IMR-90 (cell line): ENCODE data around the gene ERCC5.

Experiments
- CEBPB ChIP-seq: IDR thresholded peaks from 2 replicates; pipeline ENCODE4 v1.6.1; 2012; ENCODE audit warnings: low read depth, low read length, improper control_type of control experiment
- CHD1 ChIP-seq: IDR thresholded peaks from 2 replicates; pipeline ENCODE4 v1.6.1; 2012; ENCODE audit warnings: low read depth, low read length, improper control_type of control experiment
- CTCF ChIP-seq: conservative IDR thresholded peaks from 2 replicates; pipeline ENCODE4 v1.5.1; 2012; ENCODE audit warnings: mild to moderate bottlenecking, low read depth, low read length, improper control_type of control experiment
- ELK1 ChIP-seq: fragments of 150-350 bp; IDR thresholded peaks from 2 replicates; pipeline ENCODE4 v1.6.1; 2016; ENCODE audit warnings: low read depth, mild to moderate bottlenecking, low read length, moderate library complexity, borderline replicate concordance
- FOS ChIP-seq: fragments of 150-350 bp; IDR thresholded peaks from 2 replicates; pipeline ENCODE4 v1.6.1; 2016; ENCODE audit warnings: low read depth, low read length
- MAFK ChIP-seq: IDR thresholded peaks from 2 replicates; pipeline ENCODE4 v1.6.1; 2012; ENCODE audit warnings: low read depth, low read length, improper control_type of control experiment
- MAZ ChIP-seq: IDR thresholded peaks from 2 replicates; pipeline ENCODE4 v1.6.1; 2012; ENCODE audit warnings: low read depth, mild to moderate bottlenecking, low read length, improper control_type of control experiment, moderate library complexity, borderline replicate concordance
- NFE2L2 ChIP-seq: fragments of 150-350 bp; IDR thresholded peaks from 2 replicates; pipeline ENCODE4 v1.6.1; 2016; ENCODE audit warnings: low read depth, mild to moderate bottlenecking, low read length
- POLR2A ChIP-seq: IDR thresholded peaks from 2 replicates; pipeline ENCODE4 v1.6.1; 2012; ENCODE audit warnings: mild to moderate bottlenecking, low read depth, low read length
- RAD21 ChIP-seq: IDR thresholded peaks from 2 replicates; pipeline ENCODE4 v1.6.1; 2012; ENCODE audit warnings: low read length, improper control_type of control experiment
- RCOR1 ChIP-seq: IDR thresholded peaks from 2 replicates; pipeline ENCODE4 v1.6.1; 2012; ENCODE audit warnings: mild to moderate bottlenecking, low read length, improper control_type of control experiment; ENCODE audit not compliant: insufficient replicate concordance
- SMC3 ChIP-seq: fragments of 150-350 bp; IDR thresholded peaks from 2 replicates; pipeline ENCODE4 v1.6.1; 2016; ENCODE audit warnings: low read depth, mild to moderate bottlenecking, antibody characterized with exemption, low read length, moderate library complexity
- USF2 ChIP-seq: fragments of 150-350 bp; IDR thresholded peaks from 2 replicates; pipeline ENCODE4 v1.6.1; 2017; ENCODE audit warnings: mild to moderate bottlenecking, antibody characterized with exemption, low read length, low read depth

GRCh38 chr13:102846261-102847015, 606 bp downstream of the ERCC5 start:
- no peak for TF ChIP-seq MAZ
- no peak for TF ChIP-seq CTCF
- TF ChIP-seq FOS, result no peak
- TF ChIP-seq SMC3, result no peak
- no peak for TF ChIP-seq NFE2L2
- TF ChIP-seq RAD21, result no peak
- no peak for TF ChIP-seq MAFK
- TF ChIP-seq ELK1, result no peak
- peak; percentile 78 for TF ChIP-seq CEBPB
- no peak for TF ChIP-seq POLR2A
- TF ChIP-seq CHD1, result no peak
- TF ChIP-seq RCOR1, result no peak
- TF ChIP-seq USF2, result no peak
